Sigmoid colon (tissue), 4 donors: ENCODE data around the gene ATP2B3.

Source experiments
- EP300 ChIP-seq, 4 donors: sonication (generic); formaldehyde crosslinking; IDR thresholded peaks; one replicate each; pipeline ENCODE4 v1.6.1; 2017; ENCODE audit warnings: antibody characterized with exemption in 4 of 4
- POLR2A ChIP-seq, 2 donors: fragments of 450-650 bp; IDR thresholded peaks; one replicate each; pipeline ENCODE4 v1.6.1; 2016; ENCODE audit warnings: antibody characterized with exemption in 2 of 2, mild to moderate bottlenecking in 2 of 2, moderate library complexity in 2 of 2
- POLR2AphosphoS5 ChIP-seq, 4 donors: sonication (generic); formaldehyde crosslinking; IDR thresholded peaks; one replicate each; pipeline ENCODE4 v1.6.1; 2017; ENCODE audit warnings: antibody characterized with exemption in 4 of 4
- TF ChIP-seq, protein P1 (sequence below), 4 experiments: fragments of 450-650 bp in 3 of 4; fragments of 200-600 bp in 1 of 4; IDR thresholded peaks; one replicate each; pipeline ENCODE4 v1.5.1; 2016 to 2019; ENCODE audit warnings: antibody characterized with exemption in 4 of 4, mild to moderate bottlenecking in 3 of 4, moderate library complexity in 2 of 4

DNA sequence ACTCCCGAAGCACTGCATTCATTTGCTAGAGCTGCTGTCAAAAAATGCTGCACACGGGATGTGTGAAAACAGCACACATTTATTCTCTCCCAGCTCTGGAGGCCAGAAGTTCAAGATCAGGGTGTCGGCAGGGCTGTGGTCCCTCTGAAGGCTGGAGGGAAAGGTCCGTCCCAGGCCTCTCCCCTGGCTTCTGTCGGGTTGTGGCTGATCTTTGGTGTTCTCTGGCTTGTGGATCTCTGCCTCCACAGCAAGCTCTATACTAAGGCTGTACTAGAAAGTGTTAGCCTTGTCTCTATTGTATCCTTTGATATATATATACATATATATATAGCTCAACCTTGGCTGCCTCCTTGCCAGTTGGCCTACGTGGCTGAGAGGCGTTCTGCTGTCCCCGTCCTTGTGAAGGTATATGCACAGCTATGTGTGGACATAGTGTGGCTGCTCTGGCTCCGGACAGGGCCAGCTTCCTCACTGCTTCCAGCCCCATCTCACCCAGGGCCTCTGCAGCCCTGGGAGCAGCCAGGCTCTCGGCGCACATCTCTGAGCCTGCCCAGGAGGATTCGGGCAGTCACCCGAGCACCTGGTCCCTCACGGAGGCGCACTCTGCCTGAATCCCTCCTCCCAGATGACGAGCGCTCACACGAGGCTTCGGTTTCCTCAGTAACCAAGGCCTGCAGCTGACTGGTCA is 114.6 kb downstream of the ATP2B3 start:
- TF ChIP-seq POLR2A (IDR thresholded peaks at IDR 0.05) (no peak), POLR2AphosphoS5 (IDR thresholded peaks at IDR 0.05) (no peak), EP300 (IDR thresholded peaks at IDR 0.05) (no peak)
- TF ChIP-seq, protein P1, sequence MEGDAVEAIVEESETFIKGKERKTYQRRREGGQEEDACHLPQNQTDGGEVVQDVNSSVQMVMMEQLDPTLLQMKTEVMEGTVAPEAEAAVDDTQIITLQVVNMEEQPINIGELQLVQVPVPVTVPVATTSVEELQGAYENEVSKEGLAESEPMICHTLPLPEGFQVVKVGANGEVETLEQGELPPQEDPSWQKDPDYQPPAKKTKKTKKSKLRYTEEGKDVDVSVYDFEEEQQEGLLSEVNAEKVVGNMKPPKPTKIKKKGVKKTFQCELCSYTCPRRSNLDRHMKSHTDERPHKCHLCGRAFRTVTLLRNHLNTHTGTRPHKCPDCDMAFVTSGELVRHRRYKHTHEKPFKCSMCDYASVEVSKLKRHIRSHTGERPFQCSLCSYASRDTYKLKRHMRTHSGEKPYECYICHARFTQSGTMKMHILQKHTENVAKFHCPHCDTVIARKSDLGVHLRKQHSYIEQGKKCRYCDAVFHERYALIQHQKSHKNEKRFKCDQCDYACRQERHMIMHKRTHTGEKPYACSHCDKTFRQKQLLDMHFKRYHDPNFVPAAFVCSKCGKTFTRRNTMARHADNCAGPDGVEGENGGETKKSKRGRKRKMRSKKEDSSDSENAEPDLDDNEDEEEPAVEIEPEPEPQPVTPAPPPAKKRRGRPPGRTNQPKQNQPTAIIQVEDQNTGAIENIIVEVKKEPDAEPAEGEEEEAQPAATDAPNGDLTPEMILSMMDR (IDR thresholded peaks at IDR 0.05), result no peak
